Activated CD8-positive, alpha-beta memory T cell treated with anti-CD3 and anti-CD28 coated beads, Interleukin-2, amount 50 U/mL, for 48 hours (primary cell): ENCODE results near the gene VPS33B.
"Not testable (repeated sequence)": the region's sequence is repeated elsewhere in the genome, so short reads cannot be mapped to it uniquely, and the experiment has no call there.

Experiments used
- DNase-seq: peaks from one replicate; pipeline ENCODE4 v3.0.0-alpha.2; 2020

Gene VPS33B

DNA sequence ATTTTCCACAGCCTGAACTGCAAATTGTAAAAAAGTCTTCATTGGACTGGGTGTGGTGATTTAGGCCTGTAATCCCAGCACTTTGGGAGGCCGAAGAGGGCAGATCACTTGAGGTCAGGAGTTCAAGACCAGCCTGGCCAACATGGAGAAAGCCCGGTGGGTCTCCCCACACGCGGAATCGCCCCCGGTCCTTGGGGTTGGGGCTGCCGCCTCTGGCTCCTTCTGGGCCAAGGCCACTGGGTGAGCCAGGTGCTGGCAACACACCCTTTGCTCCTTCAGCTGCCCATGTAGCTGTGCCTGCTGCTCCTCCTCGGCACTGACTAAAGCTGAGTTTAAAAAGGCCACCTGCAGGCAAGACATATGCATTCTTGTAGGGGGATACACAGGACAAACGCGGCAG, 9.4 kb upstream of the VPS33B start:
- no peak for DNase-seq

GRCh38 chr15:91027677-91028076, 5.3 kb upstream of the VPS33B start:
- DNase-seq: no peak

DNA sequence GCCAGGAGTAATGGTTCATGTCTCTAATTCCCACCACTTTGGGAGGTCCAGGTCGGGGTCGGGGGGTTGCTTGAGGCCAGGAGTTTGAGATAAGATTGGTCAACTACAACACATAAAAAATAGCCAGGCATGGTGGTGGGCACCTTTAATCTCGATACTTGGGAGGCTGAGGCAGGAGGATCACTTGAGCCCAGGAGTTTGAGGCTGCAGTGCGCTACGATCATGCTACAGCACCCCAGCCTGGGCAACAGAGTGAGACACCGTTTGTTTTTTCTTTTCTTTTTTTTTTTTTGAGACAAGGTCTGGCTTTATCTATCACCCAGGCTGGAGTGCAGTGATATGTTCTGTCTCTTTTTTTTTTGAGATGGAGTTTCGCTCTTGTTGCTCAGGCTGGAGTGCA, 1.3 kb upstream of the VPS33B start:
- no peak for DNase-seq

DNA sequence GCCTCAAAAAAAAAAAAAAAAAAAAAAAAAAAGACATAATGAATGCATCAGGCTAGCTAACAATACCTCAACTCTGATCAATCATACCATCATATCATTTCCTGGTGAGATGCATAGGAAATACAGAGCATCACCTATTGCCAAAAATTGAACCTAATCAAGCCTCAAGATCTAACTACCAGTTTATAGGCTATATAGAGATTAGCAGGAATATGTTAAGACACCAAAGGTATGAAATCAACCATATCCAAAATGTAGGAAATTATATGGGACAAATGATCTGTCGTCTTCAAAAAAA, 387 bp upstream of the VPS33B start:
- DNase-seq: no peak

DNA sequence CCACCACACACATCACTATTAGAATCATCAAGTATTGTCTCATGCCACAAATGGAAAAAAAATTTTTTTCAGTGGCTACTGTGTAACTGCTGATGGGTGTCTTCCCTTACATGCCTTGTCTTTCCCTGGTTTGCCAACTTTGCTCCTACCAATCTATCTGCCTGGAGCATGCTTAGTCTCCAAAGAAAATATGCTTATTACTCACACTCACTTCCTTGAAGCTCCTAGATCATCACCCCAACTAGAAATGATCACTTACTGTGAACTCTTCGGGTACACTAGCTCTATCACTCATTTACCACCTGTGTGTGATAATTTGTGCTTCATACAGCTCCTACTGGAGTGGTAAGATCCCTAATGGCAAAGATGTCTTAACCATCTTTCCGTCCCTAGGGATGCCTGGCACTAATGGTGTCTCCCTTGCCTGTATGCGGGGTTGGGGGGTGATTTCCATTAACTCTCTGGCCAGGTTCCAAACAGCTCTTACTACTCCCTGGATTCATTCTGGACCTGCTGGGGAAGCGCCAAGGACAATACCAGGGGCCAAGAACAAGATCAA, 799 bp downstream of the VPS33B start:
- no peak for DNase-seq

DNA sequence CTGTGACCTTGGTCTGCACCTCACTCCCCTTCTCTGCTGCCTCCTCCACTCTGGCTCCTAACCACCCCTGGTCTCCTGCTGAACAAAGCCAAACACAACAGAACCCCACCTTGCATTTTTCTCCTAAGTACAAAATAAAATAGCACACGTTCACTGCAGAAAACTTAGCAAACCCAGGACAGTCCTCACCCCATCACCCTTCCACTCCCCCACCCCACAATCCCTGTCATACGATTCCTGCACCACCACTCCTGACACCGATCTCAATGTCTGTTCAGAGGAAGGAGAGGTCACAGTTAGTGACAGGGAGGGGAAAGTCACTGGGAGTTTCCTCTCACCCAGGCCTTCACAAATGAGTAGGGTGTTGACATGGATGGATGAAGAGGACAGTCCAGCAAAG, 4.2 kb downstream of the VPS33B start:
- no peak for DNase-seq

- DNase-seq: no peak
These were observed 4.7 kb downstream of the VPS33B start for GRCh38 chr15:91017716-91018115.

- not testable (repeated sequence) for DNase-seq
These were observed 8.7 kb downstream of the VPS33B start for GRCh38 chr15:91013701-91014100.

DNA sequence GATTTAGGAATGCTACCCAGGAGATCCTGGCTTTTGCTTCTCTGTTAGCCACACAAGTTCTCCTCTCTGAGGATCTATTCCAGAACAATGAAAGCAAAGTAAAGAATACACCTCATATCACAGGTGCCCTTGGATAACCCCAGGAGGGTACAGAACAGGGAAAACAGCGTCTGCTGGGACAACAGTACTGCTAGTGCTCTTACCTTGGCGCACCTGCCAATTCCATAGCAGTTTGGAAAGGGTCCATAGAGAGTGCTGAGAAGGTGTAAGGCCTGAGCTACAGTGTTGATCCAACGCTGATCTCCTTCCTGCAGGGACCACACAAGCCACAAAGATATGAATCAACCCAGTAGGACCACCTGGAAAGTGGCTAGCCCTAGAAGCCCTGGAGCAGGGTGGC, 15.1 kb downstream of the VPS33B start:
- no peak for DNase-seq

- DNase-seq: no peak
These were observed 21.2 kb downstream of the VPS33B start for GRCh38 chr15:91001209-91001608.

DNA sequence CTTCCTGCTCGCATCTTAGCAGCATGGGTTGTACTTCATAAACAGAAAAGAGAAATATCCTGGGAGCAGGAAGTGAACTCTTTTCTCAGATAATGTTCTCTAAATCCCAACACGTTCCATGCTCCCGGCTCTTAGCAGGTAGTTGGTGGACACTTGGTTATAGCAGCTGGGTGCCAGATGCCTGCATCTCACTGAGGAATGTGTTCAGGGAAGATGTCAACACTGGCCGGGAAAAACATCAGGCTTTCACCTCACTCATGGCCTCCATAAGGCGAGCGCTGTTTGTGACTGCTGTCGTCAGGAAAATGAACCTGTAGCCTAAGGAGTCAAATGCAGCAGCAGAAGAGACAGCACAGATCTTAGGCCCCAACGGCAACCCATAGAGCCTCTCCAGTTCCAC, 23.7 kb downstream of the VPS33B start:
- no peak for DNase-seq

DNA sequence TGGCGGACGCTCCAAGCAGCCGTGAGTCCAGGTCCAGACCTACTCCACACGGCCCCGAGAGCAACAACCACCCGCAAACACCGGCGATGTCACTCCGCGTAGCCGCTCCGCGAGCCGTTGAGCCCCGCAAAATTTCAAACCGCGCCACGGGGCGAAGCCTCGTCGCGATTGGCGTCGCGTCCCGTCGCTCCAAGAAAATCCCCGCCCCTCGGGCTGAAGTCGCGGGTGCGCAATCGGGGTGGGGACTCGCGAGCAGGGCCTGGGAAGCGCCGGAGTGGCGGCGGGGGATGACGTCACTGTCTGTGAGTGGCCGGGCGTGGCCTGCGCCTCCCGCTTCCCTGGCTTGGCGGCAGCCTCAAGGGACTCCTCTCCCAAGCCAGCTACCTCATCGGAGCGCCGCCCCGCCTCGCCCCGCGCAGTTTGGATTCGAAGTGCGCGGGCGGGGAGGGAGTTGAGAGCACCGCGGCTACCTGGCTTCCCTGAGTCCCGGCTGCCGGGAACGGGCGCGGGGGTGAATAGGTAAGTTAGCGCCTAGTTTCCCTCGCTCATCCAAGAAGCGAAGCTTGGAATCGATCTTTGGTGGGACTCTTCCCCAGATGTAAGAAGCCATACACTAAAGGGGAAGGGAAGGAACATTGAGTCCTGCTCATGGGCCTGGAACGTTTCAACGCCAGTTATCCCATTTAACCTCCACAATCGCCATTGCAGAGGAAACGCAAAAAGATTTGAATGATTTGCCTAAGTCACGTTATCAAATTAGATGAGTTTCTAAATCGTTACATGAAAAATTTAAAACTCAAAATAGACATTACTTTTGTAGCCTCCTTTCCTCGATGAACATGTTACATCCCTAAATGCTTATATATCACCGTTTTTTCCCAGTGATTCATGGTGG, 27.7 kb downstream of the VPS33B start, which contains the start of gene PRC1:
PRC1 (minus strand) TSS at position 119 of the 895 bp plus-strand sequence; CDS start at position 1, 118 bp downstream.
- peak; percentile 99 for DNase-seq

GRCh38 chr15:90994059-90994416, 28.4 kb downstream of the VPS33B start:
- peak; percentile 69 for DNase-seq

DNA sequence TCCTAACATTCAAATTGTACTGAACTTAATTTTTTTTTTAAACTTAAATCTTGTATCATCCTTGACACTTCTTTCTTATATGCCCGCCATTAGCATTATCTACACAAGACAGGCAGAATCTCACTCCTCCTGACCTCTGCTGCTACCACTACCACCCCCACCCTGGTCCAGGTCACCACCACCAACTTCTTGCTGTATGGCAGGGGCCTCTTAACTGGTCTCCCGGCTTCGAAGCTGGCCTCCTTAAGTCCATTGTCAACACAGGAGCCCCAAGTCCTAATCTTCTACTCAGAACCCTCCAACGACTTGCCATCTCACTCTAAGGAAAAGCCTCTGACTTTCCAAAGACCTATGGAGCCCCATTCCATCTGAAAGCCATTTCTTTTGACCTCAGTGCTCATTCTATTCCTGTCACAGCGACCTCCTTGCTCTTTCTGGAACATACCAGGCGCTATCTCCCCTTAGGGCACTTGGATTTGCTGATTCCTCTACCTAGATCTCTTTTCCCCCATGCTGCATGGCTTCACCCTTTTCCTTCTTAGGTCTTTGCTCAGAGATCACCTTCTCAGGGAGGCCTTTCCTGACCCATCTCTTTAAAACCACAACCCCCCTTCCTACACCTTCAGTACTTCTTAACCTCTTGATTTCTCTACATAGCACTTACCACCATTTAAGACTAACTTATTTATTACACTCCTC, 30.7 kb downstream of the VPS33B start:
- DNase-seq: no peak

- DNase-seq: no peak
These were observed 31.9 kb downstream of the VPS33B start for GRCh38 chr15:90990446-90990845.

GRCh38 chr15:90989040-90989768, 33.2 kb downstream of the VPS33B start:
- DNase-seq: no peak

- DNase-seq: no peak
These were observed 34.1 kb downstream of the VPS33B start for GRCh38 chr15:90988296-90988695.

GRCh38 chr15:90987561-90988141, 34.7 kb downstream of the VPS33B start:
- no peak for DNase-seq

GRCh38 chr15:90986790-90987507, 35.4 kb downstream of the VPS33B start:
- no peak for DNase-seq

DNA sequence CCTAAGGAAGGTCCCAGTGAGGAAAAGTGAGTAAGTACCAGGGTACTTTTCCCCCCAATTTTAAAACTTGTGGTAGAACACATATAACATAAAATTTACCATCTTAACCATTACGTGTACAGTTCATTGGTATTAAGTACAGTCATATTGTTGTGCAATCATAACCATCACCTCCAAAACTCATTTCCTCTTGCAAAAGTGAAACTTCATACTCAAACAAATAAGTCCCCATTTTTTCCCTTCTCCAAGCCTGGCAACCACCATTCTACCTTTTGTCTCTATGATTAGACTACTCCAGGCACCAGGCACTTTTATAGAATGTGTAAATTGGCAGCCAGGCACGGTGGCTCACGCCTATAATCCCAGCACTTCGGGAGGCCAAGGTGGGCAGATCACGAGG, 40.3 kb downstream of the VPS33B start:
- no peak for DNase-seq

- DNase-seq: no peak
These were observed 40.7 kb downstream of the VPS33B start for GRCh38 chr15:90981681-90982080.

DNA sequence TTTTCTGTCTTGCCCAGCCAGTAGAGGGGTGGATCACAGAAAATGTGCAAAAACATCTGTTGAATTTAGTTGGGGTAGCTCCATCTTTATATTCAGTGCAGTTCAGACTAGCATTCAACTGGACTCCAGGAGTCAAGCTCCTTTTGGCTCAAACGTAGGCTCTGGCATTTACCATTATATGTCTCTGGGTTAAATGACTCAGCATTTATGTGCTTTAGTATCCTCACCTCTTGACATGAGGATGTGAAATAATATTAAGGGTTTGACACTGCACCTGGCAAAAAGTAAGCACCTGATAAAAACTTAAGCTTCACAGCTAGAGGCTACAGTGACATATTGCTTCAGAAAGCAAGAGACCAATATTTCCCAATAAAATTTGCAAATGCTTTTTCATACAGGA, 42.8 kb downstream of the VPS33B start:
- no peak for DNase-seq
